GM21786 (cell line): Measurements from ENCODE around the gene BEST4.
"Not testable (repeated sequence)": the region's sequence is repeated elsewhere in the genome, so short reads cannot be mapped to it uniquely, and the experiment has no call there.

ENCODE experiments used
- ATAC-seq: cut with Tn5 transposase; IDR thresholded peaks from one replicate; pipeline ENCODE4 v1.9.1; 2021; ENCODE audit not compliant: unreplicated experiment

The BEST4 gene

DNA sequence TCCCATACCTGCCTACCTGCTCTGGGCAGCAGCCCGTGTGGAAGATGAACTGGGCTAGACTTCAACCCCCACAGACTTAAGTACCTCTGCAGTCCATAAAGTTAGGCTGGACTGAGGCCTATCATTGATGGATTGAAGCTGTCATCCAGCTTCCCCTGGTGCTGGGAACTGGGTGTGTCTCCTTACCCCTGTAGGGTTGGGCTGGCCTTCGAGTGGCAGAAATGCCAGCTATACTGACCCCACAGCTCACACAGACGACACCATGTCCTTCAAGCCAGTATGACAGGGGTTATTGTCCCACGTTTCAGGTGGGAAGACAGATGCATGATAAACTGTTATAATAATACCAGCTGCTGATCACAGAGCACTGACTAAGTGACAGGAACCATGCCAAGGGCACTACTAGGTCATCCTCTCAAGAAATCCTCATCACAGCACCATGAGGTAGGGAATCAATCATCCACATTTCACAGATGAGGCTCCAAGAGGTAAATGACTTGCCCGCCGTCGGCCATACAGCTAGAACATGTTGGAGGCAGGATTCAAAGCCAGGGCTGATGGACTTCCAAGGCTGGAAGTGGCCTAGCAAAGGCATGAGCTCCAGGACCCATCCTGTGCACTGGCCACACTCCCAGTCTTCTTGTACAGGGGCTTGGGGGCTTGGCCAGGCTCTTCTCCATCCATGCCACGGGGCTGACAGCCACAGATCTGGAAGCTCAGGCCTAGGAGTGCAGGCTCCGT is at the start of gene BEST4:
TSS of gene BEST4 (minus strand) at position 51 of the 741 bp plus-strand sequence. CDS start 465 bp downstream, outside the sequence.
- ATAC-seq: no peak

DNA sequence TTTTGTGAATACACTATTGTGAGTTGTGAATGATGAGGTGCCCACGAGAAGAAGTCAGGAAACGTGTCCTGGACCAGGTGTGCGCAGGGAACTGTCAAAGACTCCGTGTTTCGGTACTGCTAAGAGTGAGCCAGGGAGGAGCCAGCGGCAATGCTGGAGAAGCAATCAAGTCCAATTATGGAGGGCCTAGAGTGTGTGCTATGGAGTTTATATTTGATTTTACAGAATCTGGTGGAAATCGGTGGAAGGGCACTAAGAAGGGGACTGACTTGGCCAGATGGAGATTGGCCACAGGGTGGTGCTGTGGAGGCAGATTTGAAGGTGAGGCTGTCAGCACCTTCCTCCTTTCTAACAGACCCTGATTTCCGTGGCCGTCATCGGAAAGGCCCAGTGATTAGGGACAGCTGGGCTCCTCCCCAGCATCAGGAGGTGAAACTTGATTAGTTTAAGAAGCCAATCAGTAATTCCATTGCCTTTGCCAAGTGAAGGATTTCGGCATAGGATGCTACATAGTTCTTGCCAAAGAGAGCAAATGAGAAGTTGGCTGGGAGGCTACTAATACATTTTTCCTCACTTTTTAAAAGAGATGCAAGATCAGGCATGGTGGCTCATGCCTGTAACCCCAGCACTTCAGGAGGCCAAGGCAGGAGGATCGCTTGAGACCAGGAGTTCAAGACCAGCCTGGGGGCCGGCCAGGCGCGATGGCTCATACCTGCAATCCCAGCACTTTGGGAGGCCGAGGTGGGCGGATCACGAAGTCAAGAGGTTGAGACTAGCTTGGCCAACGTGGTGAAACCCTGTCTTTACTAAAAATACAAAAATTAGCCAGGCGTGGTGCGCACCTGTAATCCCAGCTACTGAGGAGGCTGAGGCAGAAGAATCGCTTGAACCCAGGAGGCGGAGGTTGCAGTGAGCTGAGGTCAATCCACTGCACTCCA is 48.0 kb upstream of the BEST4 start:
- ATAC-seq: peak; percentile 80

DNA sequence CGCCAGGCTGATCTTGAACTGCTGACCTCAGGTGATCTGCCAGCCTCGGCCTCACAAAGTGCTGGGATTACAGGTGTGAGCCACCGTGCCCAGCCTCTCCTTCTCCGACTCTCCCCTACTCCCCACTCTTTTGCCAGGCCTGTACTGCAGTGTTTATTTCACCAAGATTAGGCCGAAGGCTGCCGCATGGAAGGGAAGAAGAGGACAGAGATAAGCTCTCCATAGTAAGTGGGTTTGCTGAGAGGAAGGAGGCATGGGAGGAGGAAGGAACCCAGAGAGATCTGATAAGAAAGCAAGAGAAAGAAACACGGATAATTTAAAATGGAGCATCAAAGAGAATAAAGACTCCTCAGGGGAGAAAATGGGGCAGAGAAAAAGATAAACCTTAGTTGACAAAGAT is 46.4 kb upstream of the BEST4 start:
- ATAC-seq: no peak

DNA sequence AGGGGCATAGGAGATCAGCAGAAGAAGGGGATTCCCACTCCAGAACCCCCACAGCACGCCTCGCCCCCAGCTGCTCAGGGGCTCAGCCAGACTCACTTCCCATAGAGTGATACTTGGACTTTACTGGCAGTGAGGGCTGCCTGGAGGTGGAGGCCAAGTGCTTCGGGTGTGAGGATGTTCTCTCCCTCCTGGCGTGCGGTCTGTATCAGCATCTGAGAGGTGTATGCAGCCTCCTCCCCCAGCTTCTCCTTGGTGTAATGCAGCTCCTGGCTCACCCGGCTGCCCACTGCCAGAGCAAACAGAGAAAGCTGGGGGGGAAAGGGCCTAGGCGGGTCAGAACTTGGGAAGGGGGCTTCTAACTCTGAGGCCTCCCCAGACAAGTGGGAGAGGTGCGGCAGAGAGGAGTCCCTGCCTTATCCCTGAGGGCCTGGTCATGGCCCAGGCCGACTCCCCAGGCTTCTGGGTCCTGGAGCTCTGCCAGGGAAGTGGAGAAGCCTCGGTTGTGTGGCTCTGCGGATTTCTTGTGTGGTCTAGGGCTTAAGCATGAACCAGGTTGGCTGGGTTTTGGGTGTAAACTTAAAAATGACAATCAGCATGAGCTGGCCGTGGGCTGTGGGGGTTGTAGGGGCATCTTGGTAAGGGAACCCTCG is 44.2 kb upstream of the BEST4 start:
- ATAC-seq: no peak

DNA sequence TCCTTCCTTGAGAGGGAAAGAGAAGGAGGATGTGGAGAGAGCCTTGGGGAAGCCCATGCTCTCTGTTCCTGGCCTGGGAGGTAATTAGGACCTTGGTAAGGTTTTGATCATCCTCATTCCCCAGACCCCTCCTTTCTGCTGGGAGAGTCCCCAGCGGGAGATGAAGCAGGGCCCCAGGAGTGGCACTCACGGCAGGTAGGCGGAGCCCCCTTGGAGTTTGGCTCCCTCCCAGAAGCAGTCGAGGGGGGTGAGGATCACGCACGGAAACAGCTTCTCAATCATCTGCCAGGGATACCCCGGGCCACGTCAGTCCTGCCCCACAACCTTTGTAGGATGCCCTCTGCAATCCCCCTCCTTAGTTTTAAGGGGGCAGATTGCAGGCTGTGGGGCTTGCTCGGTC is 43.5 kb upstream of the BEST4 start:
- no peak for ATAC-seq

DNA sequence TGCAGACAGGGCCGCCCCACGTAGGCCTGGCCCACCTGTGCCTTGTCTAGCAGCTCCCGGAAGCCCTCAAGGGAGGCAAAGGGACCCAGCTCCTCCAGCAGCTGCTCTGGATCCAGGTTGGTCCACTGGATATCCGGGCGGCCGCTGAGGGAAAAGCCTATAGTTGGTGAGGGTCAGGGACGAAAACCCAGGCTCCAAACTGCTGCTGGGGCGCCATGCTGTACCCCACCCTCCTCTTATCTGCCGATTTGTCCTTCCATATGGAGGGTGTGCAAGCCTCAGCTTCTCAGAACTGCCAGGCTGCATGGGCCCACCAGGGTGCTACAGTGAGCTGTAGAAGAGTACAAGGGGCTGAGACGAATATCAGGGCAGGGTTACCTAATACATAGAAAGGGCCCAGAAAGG is 42.9 kb upstream of the BEST4 start:
- no peak for ATAC-seq

DNA sequence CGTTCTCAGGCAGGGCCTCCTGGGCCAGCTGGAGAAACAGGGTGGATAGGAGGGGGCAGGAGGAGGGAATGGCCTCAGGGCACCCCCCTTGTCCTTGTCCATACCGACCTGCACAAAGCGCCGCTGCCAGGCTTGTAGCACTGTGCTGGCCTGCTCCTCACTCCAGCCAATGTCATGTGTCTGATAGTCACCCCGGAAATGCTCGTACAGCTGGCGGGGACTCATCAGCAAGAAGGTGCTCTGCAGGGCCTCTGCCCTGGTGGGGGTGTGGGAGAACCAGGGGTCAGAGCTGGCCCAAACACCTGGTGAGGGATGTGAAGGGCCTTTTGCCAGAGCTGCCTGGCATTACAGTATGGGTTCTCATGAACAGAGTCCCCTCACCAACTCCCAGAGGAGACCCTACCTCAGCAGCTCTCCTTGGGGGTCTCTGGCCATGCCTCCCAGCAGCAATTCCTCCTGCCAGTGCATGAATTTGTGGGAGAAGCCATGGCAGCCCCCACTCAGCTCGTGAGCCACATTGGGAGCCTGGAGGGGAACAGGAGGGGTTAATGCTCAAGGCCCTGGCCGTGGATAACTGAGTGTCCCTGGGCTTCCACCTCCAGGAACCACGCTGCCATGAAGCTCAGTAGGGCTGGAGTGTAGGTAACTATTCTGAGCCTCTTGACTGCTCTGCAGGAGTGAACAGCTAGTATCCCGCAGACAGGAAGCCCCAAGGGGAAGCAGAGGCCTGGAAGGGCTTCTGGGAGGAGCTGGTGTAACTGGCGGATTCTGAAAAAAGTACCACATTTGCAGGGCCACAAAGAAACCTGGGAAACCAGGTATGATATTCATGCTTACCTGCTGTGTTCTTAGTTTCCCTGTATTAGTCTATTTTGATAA is 41.8 kb upstream of the BEST4 start:
- ATAC-seq: no peak

DNA sequence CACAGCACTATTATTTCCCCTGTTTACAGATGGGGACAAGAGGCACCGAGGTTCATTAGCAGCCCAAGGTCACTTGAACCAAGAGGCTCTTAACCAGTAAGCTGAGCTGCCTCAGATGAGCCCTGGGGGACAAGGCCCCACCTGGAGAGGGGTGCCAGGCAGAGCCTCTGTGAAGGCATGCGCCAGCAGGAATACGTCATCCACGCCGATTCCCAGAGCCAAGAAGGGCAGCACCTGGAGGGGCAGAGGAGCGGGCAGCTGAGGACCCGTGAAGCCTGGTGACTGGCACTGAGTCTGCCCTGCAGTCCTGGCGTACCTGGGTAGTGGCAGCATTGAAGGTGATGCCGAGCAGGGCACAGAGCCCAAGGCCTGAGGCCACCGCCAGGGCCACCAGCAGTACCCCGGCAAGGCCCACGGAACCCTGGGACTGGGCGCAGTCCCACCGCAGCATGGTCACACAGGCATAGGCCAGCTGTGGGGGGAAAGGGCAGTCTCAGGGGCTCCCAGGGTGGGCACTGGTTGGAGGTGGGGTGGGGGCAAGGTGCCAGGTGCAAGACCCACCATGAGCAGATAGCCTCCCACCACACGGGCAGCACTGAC is 41.0 kb upstream of the BEST4 start:
- ATAC-seq: no peak

DNA sequence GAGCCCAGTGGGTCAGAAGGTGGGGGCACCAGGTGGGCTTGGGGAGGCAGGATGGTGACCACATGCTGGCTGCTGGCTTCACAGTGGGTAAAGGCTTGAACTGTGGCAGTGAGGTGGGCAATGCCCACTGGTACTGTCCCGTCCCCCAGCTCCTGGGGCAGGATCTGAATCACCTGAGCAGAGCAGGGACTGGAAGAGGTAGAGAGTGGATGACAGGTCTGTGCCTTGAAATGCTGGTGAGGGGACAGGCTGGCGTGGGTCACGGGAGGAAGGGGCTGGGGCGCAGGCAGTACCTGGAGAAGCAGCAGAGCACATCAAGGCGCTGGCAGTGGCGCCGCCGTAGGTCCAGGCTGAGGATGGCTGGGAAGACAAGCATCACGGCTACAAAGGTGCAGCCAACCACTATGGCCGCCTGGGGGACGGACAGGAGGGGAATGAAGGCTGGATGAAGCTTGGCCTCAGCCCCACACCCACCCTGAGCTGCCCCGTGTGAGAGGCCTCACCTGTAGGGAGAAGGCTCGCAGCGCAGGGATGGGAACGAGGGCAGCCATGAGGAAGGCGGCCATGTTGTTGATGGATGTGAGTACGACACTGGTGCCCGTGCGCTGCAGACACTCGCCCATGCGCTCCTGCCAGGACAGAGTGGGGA is 40.2 kb upstream of the BEST4 start:
- ATAC-seq: no peak

DNA sequence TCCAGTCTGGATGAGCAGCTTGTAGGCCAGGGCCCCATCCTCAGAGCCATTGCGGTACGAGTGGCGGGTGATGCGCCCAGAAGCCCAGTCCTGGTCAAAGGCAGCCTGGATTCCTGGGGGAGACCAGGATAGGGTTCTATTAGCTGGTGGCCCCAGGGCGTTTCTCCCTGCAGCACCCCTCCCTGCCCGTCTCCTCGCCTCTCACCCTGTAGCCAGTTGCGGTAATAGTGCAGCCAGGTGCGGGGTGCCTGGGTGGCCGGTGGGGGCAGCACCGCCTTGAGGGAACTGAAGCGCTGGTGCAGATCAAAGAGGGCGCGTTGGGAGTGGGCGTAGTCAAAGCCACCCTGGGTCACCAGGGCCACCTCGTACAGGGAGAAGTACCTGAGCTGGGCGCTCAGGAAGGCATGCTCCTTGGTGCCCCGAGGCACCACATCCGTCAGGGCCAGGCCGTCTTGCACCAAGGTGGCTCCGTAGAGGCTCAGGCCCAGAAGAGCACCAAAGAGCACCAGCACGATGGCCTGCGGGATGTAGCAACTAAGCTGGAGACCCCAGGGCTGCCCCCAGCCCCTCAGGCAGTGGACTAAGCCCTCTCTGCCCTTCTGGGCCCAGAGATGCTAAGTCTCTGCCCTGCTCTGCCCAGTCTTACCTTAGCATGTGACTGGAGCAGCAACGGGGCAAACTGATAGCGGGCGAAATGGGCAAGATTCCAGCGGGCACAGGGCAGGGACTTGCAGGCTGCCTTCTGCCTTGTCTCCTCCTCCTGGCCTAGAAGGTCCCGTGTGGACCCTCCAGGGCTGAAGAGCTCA is 39.4 kb upstream of the BEST4 start:
- no peak for ATAC-seq

DNA sequence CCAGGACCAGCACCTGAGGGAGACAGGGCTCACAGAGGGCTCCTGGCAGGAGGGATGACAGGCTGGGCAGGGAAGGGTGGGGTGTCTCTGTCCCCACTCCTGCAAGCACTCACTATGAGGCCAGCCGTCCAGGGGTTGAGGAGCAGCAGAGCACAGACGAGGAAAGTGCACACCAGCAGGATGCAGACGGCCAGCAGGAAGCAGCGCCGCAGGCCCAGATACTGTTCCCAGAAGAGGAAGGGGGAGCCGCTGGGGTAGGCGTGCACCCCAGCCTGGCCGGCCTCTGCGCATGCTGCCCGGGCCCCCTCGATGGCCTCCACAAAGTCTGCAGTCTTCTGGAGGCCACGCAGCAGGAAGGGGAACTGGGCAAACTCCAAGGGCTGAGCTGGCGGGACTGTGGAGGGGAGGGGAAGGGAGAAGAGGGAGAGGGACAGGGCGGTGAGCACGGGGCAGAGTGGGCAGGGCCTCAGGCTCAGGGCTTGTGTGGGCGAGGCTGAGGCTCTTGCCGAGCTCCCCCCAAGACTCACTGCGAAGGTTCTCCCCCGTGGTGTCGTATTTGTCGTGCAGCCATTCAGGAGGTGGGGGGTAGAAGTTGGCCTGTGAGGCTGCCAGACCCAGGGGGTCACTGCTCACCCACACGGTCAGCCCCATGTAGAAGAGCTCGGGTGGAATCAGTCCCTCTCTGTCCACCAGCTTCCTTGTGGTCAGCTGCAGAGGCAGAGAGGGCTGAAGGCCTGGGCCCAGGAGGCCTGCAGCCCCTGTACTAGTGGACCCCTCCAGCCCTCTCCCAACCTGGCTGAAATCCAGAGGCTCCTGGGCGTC is 38.6 kb upstream of the BEST4 start:
- ATAC-seq: no peak

DNA sequence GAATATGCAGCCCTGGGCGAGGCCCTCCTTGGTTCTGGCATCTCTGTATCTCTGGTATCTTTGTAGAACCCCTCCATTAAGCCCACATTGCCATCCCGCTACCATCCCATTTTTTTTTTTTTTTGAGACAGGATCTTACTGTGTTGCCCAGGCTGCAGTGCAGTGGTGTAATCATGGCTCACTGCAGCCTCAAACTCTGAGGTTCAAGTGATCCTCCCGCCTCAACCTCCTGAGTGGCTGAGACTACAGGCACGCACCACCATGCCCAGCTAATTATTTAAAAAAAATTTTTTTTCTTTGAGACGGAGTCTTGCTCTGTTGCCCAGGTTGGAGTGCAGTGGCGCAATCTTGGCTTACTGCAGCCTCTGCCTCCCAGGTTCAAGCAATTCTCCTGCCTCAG is 36.4 kb upstream of the BEST4 start:
- not testable (repeated sequence) for ATAC-seq

DNA sequence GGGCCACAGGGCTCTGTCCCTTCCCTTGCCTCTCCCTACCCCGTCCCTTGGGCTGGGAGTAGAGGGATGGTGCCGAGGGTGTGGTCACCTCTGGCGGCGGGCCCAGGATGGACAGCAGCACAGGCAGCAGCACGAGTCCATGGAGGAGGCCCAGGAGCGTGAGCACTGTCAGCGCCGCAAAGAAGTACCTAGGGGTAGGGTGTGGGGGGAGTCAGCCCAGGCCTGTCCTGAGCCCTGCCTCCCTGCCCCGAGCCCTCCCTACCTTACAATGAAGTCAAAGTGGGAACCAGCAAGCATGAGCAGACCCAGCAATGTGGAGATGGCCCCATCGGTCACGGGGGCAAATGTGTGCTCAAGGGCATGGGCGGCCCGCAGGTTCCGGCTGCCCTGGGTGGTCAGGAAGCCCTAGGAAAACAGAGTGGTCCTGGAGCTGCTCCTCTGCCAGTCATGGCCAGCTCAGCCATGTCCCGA is 35.0 kb upstream of the BEST4 start:
- no peak for ATAC-seq

DNA sequence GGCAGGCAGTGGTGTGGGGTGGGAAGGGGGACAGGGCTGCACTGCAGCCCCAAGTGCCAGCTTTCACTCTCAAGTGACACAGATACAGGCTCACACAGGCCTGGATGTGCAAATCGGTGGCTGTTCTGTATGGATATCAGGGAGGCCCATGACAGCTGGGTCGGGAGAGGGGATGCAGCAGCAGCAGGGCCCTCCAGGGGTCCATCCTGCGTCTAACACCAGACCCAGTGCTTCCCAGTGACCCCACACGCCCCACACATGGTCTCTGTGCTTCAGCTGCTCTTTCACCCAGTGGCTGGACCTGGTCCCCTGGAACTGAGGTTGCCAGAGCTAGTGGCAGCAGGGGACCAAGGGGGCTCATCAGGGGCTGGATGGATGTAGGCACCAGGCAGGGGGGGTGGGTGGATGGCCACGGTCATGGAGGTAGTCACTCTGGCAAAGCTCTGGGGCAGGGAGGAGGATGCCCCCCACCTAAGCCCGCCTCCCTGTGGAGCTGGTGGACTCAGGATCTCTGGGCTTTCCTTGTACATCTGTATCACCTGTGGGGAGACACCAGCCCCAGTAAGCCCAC is 34.2 kb upstream of the BEST4 start:
- ATAC-seq: no peak

DNA sequence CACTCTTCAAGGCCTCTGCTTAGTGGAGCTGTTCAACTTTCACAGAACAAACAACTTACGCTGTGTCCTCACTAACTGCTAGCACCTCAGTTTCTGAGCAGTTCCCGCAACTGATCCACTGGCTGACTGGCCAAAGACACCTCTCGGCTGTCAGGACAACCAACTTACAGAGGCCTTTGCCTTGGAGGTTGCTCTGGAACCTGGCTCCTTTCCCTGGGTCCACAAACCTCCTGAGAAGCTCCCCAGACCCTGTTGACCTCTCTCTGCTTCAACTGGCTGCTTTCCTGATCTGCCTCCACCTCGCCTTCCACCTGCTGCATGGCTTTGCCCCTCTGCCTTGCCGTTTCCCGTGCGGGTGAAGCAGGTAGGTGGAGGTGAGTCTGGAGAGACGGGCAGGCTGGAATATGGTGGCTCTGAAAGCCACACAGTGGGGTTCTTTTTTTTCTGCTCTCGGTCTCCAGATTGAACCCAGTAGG is 33.3 kb upstream of the BEST4 start:
- no peak for ATAC-seq

DNA sequence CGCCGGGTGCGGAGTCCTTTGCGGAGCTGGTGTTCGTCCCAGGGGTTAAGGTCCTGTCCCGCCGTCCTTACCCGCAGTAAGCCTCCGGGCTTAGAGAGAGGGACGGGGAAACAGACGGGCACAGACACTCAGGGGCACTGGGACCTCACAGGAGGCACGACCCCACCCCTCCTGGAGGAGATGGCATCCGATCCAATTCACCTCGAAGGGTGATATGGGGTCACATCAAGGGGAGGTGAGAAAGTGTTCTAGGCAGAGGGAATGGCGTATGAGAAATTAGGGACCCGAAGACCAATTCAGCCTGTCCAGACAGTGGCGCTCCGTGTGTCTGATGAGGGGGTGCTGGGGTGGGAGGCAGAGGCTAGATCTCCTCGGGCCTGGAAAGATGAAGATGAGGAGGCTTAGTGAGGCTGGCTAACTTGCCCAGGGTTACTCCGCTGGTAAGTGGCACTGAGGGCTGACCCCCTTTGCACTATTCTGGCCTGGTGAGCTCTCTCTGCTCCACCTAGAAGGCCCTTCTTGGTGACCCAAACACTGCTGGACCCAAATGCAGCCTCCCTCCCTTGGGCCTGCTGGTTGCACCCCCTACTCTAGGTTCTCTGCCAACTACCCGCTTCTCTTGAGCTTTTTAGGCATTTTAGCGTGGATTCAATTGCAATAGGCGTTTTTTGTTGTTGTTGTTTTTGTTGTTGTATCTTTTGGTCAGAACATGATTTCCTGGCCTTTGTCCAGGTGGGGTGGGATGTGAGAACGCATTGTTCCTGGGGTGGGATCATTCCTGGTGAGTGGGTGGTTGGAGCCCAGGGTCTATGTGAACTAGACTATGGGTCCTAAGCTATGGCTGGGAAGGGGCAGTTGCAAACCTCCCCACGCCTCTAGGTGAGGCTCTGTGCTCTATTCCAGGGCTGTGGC is 32.6 kb upstream of the BEST4 start:
- no peak for ATAC-seq
